Brain pericyte (primary cell): ENCODE results near the gene NPAS2.
A peak's percentile ranks its signal among the peaks of the same experiment; 100 is the strongest.

Experiments used
- DNase-seq: peaks from one replicate; pipeline ENCODE4 v3.0.0-alpha.2; 2012; ENCODE audit warnings: low read depth, low spot score

Gene NPAS2

DNA sequence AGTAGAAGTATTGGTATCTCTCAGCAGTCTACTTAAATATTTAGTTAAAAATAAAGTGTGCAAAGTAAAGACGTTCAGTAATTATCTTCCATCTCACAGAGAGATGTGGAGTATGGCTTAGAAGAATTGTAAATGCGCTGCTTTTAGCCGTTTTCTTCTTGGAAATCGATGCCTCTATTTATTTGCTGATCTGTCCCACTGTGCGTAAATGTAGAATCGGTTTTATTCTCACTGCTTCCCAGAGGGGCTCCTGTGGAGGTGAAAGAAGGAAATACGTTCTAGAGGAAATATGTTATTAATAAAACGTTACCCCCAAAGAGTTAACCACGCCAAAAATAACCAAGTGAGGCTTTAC lies 1.9 kb downstream of the NPAS2 start:
- no peak for DNase-seq

DNA sequence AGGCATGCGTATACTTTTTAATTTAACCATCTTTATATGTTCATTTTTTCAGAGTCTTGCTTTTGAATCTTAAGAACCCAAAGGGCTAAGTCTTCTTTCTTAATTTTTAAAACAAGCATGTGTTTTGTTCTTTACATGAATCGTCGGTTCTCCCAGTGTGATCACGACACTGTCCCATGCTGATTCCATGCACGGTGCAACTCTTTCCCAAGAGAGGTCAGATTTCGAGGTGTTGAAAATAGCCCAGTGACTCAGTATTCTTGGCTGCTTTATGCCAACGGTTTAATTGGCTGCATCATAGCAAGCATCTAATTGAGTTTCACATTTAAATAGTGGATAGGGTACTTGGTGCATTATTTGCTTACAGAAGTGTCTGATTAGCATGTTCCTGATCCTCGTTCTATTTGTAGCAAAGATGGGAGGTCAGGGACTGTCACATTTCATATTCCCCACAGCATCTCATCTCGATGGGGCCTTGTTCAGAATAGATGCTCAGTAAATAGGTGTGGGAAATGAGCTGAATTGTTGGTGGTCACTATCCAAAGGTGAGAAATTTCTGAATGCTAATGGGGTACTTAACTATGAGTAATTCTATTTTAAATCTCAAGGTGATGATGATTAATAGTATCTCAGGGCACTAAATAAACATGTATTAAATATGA lies 2.8 kb downstream of the NPAS2 start:
- no peak for DNase-seq

GRCh38 chr2:100823665-100824438 lies 3.9 kb downstream of the NPAS2 start:
- no peak for DNase-seq

- no peak for DNase-seq
These were observed 4.9 kb downstream of the NPAS2 start for GRCh38 chr2:100824842-100825241.

- DNase-seq: no peak
These were observed 6.6 kb downstream of the NPAS2 start for GRCh38 chr2:100826494-100826893.

GRCh38 chr2:100831158-100831750 lies 11.3 kb downstream of the NPAS2 start:
- no peak for DNase-seq

- no peak for DNase-seq
These were observed 11.9 kb downstream of the NPAS2 start for GRCh38 chr2:100831831-100832230.

DNA sequence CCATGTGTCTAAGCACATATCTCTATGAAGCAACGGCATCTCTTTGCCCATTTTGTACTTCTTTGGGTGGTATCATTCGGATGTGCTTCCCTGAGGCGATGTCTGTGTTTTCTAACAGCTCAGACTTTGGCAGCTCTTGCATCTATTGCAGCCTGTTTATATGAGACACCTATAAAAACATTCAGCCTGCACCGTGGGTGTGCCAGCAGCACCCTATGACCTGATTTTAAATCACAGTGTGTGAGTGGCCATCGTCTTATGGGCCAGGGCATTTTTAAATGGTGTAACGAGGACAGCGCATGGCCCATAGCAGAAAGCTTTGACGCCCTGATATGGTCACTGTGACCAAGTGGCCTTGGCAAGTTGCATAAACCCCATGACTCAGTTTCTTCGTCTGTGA lies 12.9 kb downstream of the NPAS2 start:
- DNase-seq: peak; percentile 47

GRCh38 chr2:100833331-100833730 lies 13.4 kb downstream of the NPAS2 start:
- no peak for DNase-seq

DNA sequence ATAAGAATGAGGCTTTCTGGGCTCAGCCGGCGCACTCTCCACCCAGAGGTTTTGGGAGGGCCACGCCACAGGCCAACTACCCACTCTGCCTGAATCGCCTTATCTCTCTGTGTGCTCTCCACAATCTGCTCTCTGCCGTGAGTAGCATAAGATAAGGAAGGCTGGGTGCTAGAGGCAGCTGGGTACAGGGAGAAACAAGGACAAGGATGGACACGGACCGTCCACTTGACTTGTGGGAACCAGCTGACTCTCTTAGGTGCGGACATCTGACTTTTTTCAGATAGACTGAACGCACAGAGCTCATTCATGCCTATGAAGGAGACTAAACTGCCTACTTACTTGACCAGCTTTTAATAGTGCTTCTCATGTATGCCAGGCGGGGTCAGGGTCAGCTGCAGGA lies 14.3 kb downstream of the NPAS2 start:
- no peak for DNase-seq

GRCh38 chr2:100835006-100835659 lies 15.2 kb downstream of the NPAS2 start:
- no peak for DNase-seq

GRCh38 chr2:100840519-100840918 lies 20.6 kb downstream of the NPAS2 start:
- DNase-seq: no peak

DNA sequence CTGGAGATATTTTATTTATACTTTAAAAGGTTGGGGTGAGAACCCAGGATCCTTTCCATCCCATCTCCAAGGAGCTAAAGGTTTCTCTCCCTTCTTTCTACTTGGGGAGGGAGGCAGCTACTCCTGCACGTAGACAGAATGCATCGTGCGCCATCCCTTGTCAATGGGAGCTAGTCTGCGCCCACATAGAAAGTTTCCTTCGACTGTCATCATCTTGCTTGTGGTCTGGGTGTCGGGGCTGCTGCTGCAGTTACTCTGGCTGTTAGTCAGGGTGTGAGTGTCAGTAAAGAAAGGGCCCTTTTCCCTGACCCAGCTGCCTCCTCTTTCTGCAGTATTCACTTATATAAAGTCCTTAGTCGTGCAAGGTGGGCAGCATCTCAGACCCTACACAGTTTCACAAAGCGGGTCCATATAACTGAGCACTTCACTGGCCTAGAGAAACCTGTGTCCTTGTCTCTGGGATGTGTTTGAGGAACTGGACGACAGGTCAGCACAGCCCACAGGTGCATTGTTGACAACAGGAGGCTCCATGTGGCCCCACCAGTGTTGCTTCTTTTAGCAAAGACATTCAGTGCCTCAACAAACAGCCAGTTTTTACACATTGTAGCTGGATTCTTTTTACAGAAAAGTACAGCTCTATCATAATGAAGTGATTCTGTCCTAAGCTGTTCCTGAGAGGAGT lies 22.4 kb downstream of the NPAS2 start:
- no peak for DNase-seq

GRCh38 chr2:100844514-100844913 lies 24.6 kb downstream of the NPAS2 start:
- DNase-seq: no peak

DNA sequence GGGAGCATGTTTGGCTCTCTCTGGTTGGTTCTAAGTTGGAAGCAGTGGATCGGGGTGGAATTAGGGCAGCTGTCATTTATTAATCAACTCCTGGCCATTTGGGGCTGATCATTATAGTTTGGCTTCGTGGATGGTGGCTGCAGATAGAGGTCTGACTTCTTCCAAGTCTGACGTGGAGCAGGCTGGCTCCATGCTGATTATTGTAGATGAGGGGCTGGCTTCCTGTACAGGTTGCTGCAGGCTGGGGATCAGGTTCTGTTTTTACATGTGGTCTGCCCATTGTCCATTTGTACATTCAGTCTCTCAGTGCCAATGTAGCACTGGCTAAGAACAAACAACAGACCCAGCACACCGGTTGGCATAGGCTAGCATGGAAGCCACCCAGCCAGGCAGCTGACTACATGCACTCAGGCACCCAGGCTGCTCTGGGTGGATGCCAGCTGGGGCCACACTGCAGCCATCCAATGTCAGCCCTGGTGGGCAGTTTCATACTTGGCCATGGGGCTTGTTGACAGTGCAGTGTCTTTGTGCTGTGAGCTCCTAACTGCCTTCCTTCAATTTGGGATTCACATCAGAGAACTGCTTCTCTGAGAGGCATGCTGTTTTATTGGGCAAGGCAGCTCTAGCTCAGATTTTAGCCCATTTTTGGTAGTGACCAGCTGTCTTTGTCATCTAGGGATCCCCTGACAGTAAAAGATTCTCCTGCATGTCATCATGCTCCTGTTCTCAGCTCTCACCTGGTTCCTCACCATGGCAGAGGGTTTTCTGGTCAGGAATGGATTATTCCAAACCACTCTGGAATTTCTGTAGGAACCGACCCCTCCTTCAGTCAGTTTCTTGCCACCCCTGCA lies 25.4 kb downstream of the NPAS2 start:
- DNase-seq: no peak

- DNase-seq: no peak
These were observed 26.8 kb downstream of the NPAS2 start for GRCh38 chr2:100846716-100847115.

GRCh38 chr2:100852447-100852846 lies 32.5 kb downstream of the NPAS2 start:
- no peak for DNase-seq

DNA sequence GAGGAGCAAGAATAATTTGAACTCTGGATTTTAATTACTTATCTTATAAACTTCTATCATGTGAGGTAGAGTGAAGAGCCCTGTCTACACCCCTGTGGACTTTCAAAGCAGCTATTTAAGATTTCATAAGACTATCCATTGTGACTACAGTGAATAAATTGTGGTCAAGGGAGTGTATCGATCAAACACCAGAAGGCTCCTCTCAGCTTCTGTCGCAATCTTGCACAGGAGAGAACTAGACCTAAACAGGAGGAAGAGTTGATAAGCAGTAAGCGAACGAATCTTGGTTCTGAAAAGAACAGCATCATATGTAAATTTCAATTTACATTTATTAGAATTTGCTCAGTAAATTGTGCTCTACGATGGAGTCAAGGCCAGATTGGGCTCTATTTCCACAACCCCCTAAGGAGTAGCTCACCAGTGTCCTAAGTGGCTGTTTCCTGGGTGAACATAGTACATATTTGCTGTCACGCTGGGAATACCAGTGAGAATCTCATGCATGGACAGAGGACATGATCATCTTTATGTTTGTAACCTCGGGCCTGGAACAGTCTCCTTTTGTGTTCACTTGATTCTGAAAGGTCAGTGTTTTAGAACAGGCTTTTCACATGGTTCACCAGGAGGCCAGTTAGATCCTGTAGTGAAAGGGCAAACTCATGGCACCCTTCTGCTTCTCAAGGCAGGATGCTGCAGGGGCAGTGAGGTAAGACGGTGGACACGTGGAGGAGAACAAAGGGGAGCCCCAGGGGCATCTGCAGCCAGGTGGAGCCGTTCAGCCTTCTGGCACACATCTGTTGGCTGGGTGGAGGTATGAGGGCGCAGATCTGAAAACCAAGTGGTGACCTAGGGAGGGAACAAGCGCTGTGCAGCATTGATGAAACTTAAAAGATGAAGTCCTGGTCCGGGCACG lies 33.3 kb downstream of the NPAS2 start:
- DNase-seq: no peak

DNA sequence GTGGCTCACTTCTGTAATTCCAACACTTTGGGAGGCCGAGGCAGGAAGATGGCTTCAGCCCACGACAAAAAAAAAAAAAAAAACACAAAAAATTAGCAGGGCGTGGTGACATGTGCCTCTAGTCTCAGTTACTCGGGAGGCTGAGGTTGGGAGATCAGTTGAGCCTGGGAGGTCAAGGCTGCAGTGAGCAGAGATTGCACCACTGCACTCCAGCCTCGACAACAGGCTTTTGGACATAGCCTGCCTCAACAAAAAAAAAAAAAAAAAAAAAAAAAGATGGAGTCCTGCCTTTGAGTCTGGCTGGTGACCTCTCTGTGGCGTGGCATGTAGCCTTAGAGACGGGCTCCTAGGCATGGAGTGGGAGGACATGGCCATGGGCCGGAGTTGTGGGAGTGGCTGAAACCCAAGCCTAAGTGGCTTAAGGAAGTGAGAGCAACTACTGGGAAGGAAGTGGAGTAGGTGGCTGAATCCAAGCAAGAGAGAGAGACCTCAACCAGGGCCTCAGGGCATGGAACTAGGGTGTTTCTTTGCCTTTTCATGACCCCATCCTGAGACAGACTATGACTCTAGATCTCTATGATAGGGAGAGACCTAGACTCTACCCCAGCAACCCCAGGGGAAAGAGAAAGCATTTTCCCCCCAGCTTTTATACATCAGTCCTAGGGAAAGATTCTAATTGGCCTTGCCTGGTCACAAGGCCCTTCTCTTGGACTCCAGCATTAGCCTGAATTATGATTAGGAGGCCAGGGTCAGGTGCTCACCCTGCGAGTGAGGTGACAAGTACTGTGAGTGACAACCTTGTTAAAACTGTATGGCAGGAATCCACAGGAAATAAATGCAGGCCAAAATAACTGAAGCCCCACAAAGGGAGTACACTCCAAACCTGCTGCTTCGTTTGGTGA lies 34.2 kb downstream of the NPAS2 start:
- no peak for DNase-seq
